NCI-H2029 (cell line): ENCODE data around the gene AP1M1.

Experiments
- DNase-seq: peaks from one replicate; lab custom pipeline; 2025; lab: John Stamatoyannopoulos, UW

AP1M1 gene

GRCh38 chr19:16207490-16208025 lies 9.8 kb downstream of the AP1M1 start:
- DNase-seq, result no peak

- DNase-seq, result no peak
These were observed 10.5 kb downstream of the AP1M1 start for GRCh38 chr19:16208064-16208759.

- no peak for DNase-seq
These were observed 11.3 kb downstream of the AP1M1 start for GRCh38 chr19:16208847-16209665.

GRCh38 chr19:16210168-16210567 lies 12.5 kb downstream of the AP1M1 start:
- DNase-seq, result peak; percentile 55

GRCh38 chr19:16213076-16213475 lies 15.4 kb downstream of the AP1M1 start:
- no peak for DNase-seq

- DNase-seq, result peak; percentile 60
These were observed 19.3 kb downstream of the AP1M1 start for GRCh38 chr19:16216744-16217670.

- DNase-seq, result no peak
These were observed 20.2 kb downstream of the AP1M1 start for GRCh38 chr19:16217716-16218451.

- no peak for DNase-seq
These were observed 21.1 kb downstream of the AP1M1 start for GRCh38 chr19:16218851-16219250.

GRCh38 chr19:16222806-16223205 lies 25.1 kb downstream of the AP1M1 start:
- no peak for DNase-seq

- no peak for DNase-seq
These were observed 26.0 kb downstream of the AP1M1 start for GRCh38 chr19:16223746-16224145.

- no peak for DNase-seq
These were observed 26.8 kb downstream of the AP1M1 start for GRCh38 chr19:16224293-16225045.

- DNase-seq, result no peak
These were observed 27.8 kb downstream of the AP1M1 start for GRCh38 chr19:16225279-16226183.

GRCh38 chr19:16226184-16226591 lies 28.5 kb downstream of the AP1M1 start:
- no peak for DNase-seq

- no peak for DNase-seq
These were observed 29.4 kb downstream of the AP1M1 start for GRCh38 chr19:16226878-16227836.

GRCh38 chr19:16227837-16228636 lies 30.3 kb downstream of the AP1M1 start:
- DNase-seq, result no peak

GRCh38 chr19:16228637-16229321 lies 31.1 kb downstream of the AP1M1 start:
- DNase-seq, result no peak

- DNase-seq, result no peak
These were observed 31.6 kb downstream of the AP1M1 start for GRCh38 chr19:16229322-16229641.
